GM18511 (cell line): ENCODE data around the gene FOXG1.
A peak's percentile ranks its signal among the peaks of the same experiment; 100 is the strongest.

Source experiments
- ATAC-seq: cut with Tn5 transposase; IDR thresholded peaks from one replicate; pipeline ENCODE4 v1.9.1; 2021; ENCODE audit warnings: mild to moderate bottlenecking, moderate library complexity; ENCODE audit not compliant: unreplicated experiment

Gene FOXG1

GRCh38 chr14:28766469-28766955, at the start of gene FOXG1:
Gene FOXG1 (plus strand): TSS chr14:28766787. CDS start chr14:28767280, 493 bp downstream.
- no peak for ATAC-seq

GRCh38 chr14:28719130-28719529, 47.5 kb upstream of the FOXG1 start:
- ATAC-seq, result no peak

- ATAC-seq, result no peak
These were observed 35.2 kb upstream of the FOXG1 start for GRCh38 chr14:28731358-28731757.

GRCh38 chr14:28742171-28742846, 24.3 kb upstream of the FOXG1 start:
- ATAC-seq, result no peak

- ATAC-seq, result peak; percentile 62
These were observed 22.5 kb upstream of the FOXG1 start for GRCh38 chr14:28744126-28744525.

- ATAC-seq, result no peak
These were observed 21.4 kb upstream of the FOXG1 start for GRCh38 chr14:28745176-28745575.

- peak; percentile 61 for ATAC-seq
These were observed 20.3 kb upstream of the FOXG1 start for GRCh38 chr14:28746247-28746646.

GRCh38 chr14:28751467-28752058, 15.0 kb upstream of the FOXG1 start:
- ATAC-seq, result peak; percentile 60

- peak; percentile 53 for ATAC-seq
These were observed 12.2 kb upstream of the FOXG1 start for GRCh38 chr14:28754209-28754985.

- ATAC-seq, result no peak
These were observed 11.3 kb upstream of the FOXG1 start for GRCh38 chr14:28755198-28755815.

GRCh38 chr14:28755884-28756268, 10.7 kb upstream of the FOXG1 start:
- no peak for ATAC-seq

GRCh38 chr14:28756269-28756883, 10.2 kb upstream of the FOXG1 start:
- no peak for ATAC-seq

GRCh38 chr14:28756884-28757570, 9.6 kb upstream of the FOXG1 start:
- no peak for ATAC-seq

GRCh38 chr14:28757786-28758185, 8.8 kb upstream of the FOXG1 start:
- ATAC-seq, result no peak

- ATAC-seq, result no peak
These were observed 8.2 kb upstream of the FOXG1 start for GRCh38 chr14:28758253-28758884.

GRCh38 chr14:28758885-28759652, 7.5 kb upstream of the FOXG1 start:
- ATAC-seq, result no peak

- no peak for ATAC-seq
These were observed 6.8 kb upstream of the FOXG1 start for GRCh38 chr14:28759653-28760313.

- no peak for ATAC-seq
These were observed 6.1 kb upstream of the FOXG1 start for GRCh38 chr14:28760431-28760996.
